SK-N-MC (cell line): Measurements from ENCODE around the gene MSL3B.

Source experiments
- EZH2 ChIP-seq: fragments of 200-600 bp; sonication (generic); IDR thresholded peaks from one replicate; pipeline ENCODE4 v1.6.1; 2017; ENCODE audit warnings: antibody characterized with exemption
- POLR2AphosphoS5 ChIP-seq: IDR thresholded peaks from 2 replicates; pipeline ENCODE4 v1.6.1; 2012; ENCODE audit warnings: mild to moderate bottlenecking, low read depth, low read length, borderline replicate concordance

DNA sequence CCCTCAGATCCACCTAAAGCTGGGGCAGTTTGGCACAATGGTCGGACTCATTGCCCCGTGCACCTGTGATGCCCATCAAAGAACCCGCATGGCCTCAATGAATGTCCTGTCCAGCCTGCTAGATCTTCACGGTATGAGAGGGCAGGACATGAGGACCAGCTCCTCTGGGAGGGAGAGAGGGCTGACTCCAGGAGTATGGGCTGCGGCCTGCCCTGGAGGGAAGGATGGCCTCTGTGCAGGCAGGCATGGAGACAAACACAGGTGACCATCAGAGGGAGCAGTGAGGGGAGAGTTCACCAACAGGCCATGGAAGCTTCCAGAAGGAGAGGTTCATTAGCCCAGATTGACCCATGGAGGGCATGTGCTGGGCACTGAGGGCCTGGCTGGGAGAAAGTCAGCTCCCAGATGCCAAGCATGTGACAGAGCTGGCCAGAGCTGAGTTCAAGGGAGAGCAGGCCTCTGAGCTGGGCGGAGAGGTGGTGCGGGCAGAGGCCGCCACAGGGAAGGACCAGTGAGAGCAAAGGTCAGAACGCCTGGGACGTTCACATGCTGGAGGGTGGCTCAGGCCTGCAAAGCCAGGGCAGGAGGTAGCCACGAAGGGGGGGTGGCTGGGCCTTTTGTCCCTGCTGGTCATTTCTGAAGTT lies 50.1 kb downstream of the MSL3B start:
- TF ChIP-seq POLR2AphosphoS5 (no peak), EZH2 (no peak)
